ENCODE measurements around the gene SLC1A1. TPM values are rescaled to one million over a fixed set of nuclear protein-coding genes. Genes with fewer than 3 reads are reported as not detected.

Gene SLC1A1
- total and polyA plus RNA-seq, 2 of the 13 experiments (the other 11 are each of a cell fraction or from before 2014, with no cell fraction given) = not detected

GRCh38 chr9:4495537-4495936 is 5.3 kb downstream of the SLC1A1 start:
- Histone ChIP-seq H3K79me2 (ENCODE audit: insufficient read depth, low read length) (no peaks in the 10 kb centered on the region), H3K27me3 (ENCODE audit: control insufficient read depth in 1 of 2, insufficient read depth in 2 of 2, low read length in 2 of 2) (peaks cover 3 to 30% of the 10 kb centered on the region in 2 experiments; a peak in 3 of 5 replicates), H3K36me3 (replicated peaks in 1 of 2; ENCODE audit: control insufficient read depth in 1 of 2, insufficient read depth in 2 of 2, low read length in 2 of 2) (no peaks in the 10 kb centered on the region), H3K9ac (ENCODE audit: insufficient read depth, low read depth, low read length) (no peak overlapping the region), H4K20me1 (ENCODE audit: insufficient read depth, low read length) (no peaks in the 10 kb centered on the region), H3K27ac (ENCODE audit: extremely low read length, insufficient read depth, low read length) (no peak overlapping the region), H3K9me3 (ENCODE audit: low read length) (no peaks in the 10 kb centered on the region), H3K4me3 (replicated peaks in 1 of 3; ENCODE audit: insufficient read depth in 1 of 3, low read depth in 2 of 3, low read length in 3 of 3) (no peak overlapping the region), H3K4me2 (ENCODE audit: low read depth, low read length) (no peak overlapping the region), H2AFZ (ENCODE audit: low read length) (no peak overlapping the region), H3K4me1 (ENCODE audit: insufficient read depth, low read length) (no peaks in the 10 kb centered on the region)
- TF ChIP-seq, protein P1, sequence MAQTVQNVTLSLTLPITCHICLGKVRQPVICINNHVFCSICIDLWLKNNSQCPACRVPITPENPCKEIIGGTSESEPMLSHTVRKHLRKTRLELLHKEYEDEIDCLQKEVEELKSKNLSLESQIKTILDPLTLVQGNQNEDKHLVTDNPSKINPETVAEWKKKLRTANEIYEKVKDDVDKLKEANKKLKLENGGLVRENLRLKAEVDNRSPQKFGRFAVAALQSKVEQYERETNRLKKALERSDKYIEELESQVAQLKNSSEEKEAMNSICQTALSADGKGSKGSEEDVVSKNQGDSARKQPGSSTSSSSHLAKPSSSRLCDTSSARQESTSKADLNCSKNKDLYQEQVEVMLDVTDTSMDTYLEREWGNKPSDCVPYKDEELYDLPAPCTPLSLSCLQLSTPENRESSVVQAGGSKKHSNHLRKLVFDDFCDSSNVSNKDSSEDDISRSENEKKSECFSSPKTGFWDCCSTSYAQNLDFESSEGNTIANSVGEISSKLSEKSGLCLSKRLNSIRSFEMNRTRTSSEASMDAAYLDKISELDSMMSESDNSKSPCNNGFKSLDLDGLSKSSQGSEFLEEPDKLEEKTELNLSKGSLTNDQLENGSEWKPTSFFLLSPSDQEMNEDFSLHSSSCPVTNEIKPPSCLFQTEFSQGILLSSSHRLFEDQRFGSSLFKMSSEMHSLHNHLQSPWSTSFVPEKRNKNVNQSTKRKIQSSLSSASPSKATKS (CRISPR knock-in tag; IDR thresholded peaks at IDR 0.05) = no peak
- TF ChIP-seq ZKSCAN5 (CRISPR knock-in tag; IDR thresholded peaks at IDR 0.05) = peak; percentile 88
- POLR2A ChIA-PET = no interaction called here
- no peak for ATAC-seq
- BruUV-seq (replicated peaks) = no TSS peak
- 8% methylated on average over 4 of the region's 4 CpGs for WGBS (ENCODE audit: low lambda C conversion rate)
- no peak for DNase-seq (ENCODE audit: low spot score)
- intact Hi-C loops (cut with micrococcal nuclease; ENCODE audit: unreplicated experiment) (no loop called here), in situ Hi-C loops (cut with HindIII; ENCODE audit: extremely low pct_ligation_motif_present, low pct_unique_long_range_greater_than_20kb) (no loop called here)
- CTCF ChIA-PET (ENCODE audit: low intra/inter-chr PET ratio, low total read pairs) = no interaction called here
- FAIRE-seq = no peak

GRCh38 chr9:4496497-4496896 is 6.2 kb downstream of the SLC1A1 start:
- Histone ChIP-seq H3K27ac (ENCODE audit: extremely low read length, insufficient read depth, low read length) (no peak overlapping the region), H3K4me3 (replicated peaks in 1 of 3; ENCODE audit: insufficient read depth in 1 of 3, low read depth in 2 of 3, low read length in 3 of 3) (no peak overlapping the region), H2AFZ (ENCODE audit: low read length) (no peak overlapping the region), H3K4me1 (ENCODE audit: insufficient read depth, low read length) (no peaks in the 10 kb centered on the region), H3K4me2 (ENCODE audit: low read depth, low read length) (no peak overlapping the region), H3K79me2 (ENCODE audit: insufficient read depth, low read length) (no peaks in the 10 kb centered on the region), H3K27me3 (ENCODE audit: control insufficient read depth in 1 of 2, insufficient read depth in 2 of 2, low read length in 2 of 2) (peaks cover 0 to 21% of the 10 kb centered on the region in 2 experiments; a peak in 3 of 5 replicates), H4K20me1 (ENCODE audit: insufficient read depth, low read length) (no peaks in the 10 kb centered on the region), H3K9me3 (ENCODE audit: low read length) (no peaks in the 10 kb centered on the region), H3K36me3 (replicated peaks in 1 of 2; ENCODE audit: control insufficient read depth in 1 of 2, insufficient read depth in 2 of 2, low read length in 2 of 2) (no peaks in the 10 kb centered on the region), H3K9ac (ENCODE audit: insufficient read depth, low read depth, low read length) (no peak overlapping the region)
- no peak for TF ChIP-seq TCF7L2 (IDR thresholded peaks at IDR 0.05; ENCODE audit: low read depth, low read length)
- FAIRE-seq (no peak), ATAC-seq (no peak), DNase-seq (ENCODE audit: low spot score) (no peak)
- ChIA-PET POLR2A (no interaction called here), CTCF (ENCODE audit: low intra/inter-chr PET ratio, low total read pairs) (no interaction called here)
- in situ Hi-C loops (cut with HindIII; ENCODE audit: extremely low pct_ligation_motif_present, low pct_unique_long_range_greater_than_20kb) (no loop called here), intact Hi-C loops (cut with micrococcal nuclease; ENCODE audit: unreplicated experiment) (no loop called here)
- no TSS peak for BruUV-seq (replicated peaks)
- 5% methylated on average over 2 of the region's 2 CpGs for WGBS (ENCODE audit: low lambda C conversion rate)
